ENCODE data around the gene CLIC4. TPM values are rescaled to one million over a fixed set of nuclear protein-coding genes. Genes with fewer than 3 reads are reported as not detected.

The CLIC4 gene
- total and polyA plus RNA-seq, 2 donors (not counting 1 experiment from before 2014, with no cell fraction given) = 28.5 to 123 TPM

DNA sequence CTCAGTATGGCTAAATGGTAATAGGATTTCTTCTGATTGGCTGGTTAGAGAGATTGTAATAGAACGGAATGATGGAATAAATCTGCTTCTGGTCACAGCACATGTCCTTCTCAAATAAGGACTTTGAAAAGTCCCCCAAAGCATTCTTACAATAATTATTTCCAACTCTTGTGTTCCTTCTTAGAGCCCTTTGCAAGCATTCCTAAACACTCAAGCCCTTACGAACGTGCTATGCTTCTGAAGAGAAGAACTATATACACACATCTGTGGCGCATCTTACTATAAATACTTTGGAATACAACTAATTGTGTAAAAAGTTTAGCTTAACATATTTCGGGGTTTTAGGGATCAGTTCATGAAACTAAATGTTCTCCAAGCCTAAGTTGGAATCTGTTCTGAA lies 25.6 kb downstream of the CLIC4 start:
- peaks cover 95% of the 10 kb centered on the region for H3K79me2 ChIP-seq (ENCODE audit: control insufficient read depth, insufficient read depth, low read length)
- no peak overlapping the region for H3K4me2 ChIP-seq (replicated peaks; ENCODE audit: low read depth, low read length, poor library complexity, severe bottlenecking)
- peaks cover 77% of the 10 kb centered on the region for H4K20me1 ChIP-seq (ENCODE audit: control insufficient read depth, insufficient read depth, low read length, poor library complexity, severe bottlenecking)
- H3K4me1 ChIP-seq (ENCODE audit: control insufficient read depth in 2 of 2, insufficient read depth in 2 of 2, low read length in 2 of 2) = peaks cover 18 to 22% of the 10 kb centered on the region in 2 donors
- Mint-ChIP-seq H3K27ac (no peak overlapping the region), H3K9me3 (ENCODE audit: insufficient read depth) (no peaks in the 10 kb centered on the region), H3K4me3 (no peak overlapping the region), H3K27me3 (no peaks in the 10 kb centered on the region), H3K4me1 (peaks cover 55% of the 10 kb centered on the region)
- H3K4me3 ChIP-seq (ENCODE audit: control extremely low read depth in 1 of 5, extremely low read depth in 1 of 5, insufficient read depth in 1 of 5, low read depth in 2 of 5, low read length in 4 of 5) = no peak overlapping the region
- peaks cover 0 to 4% of the 10 kb centered on the region in 2 experiments for H3K36me3 ChIP-seq (replicated peaks in 1 of 2; ENCODE audit: control extremely low read depth in 1 of 2, control insufficient read depth in 1 of 2, extremely low read depth in 1 of 2, insufficient read depth in 2 of 2, low read length in 1 of 2)
- no peak for DNase-seq
- peak overlapping the region in 1 of 2 donors; percentile 61 for H3K27ac ChIP-seq (ENCODE audit: low read length in 2 of 2)
- 100% methylated on average over 1 of the region's 5 CpGs for WGBS (ENCODE audit: insufficient coverage)
- no peak overlapping the region for H2AFZ ChIP-seq (ENCODE audit: insufficient read depth, low read depth, low read length, poor library complexity, severe bottlenecking)
- no peak overlapping the region for H3K9ac ChIP-seq (ENCODE audit: low read length)
- TF ChIP-seq CTCF (IDR thresholded peaks at IDR 0.05) (no peak), EZH2 (IDR thresholded peaks at IDR 0.05; ENCODE audit: borderline replicate concordance, insufficient read depth, low read depth, low read length, poor library complexity, severe bottlenecking) (no peak)
- H3K27me3 ChIP-seq (replicated peaks in 1 of 4; ENCODE audit: control extremely low read depth in 1 of 4, control insufficient read depth in 3 of 4, insufficient read depth in 4 of 4, low read length in 3 of 4) = no peaks in the 10 kb centered on the region
- intact Hi-C loops (cut with micrococcal nuclease) = no loop called here
- ChIA-PET POLR2A (interaction anchor here (0.6 to 1.1 kb wide), 2 partner anchors 14 to 26 kb away, joined by 3 read pairs; partner anchors contain the start of gene CLIC4), CTCF (interaction anchor here (0.7 to 3.9 kb wide), 3 partner anchors 8 to 82 kb away, joined by 3 to 16 read pairs (median 10); no protein-coding TSS in a partner anchor)
- H3K9me3 ChIP-seq (ENCODE audit: control extremely low read depth in 1 of 3, control insufficient read depth in 2 of 3, insufficient read depth in 1 of 3, low read length in 2 of 3) = no peaks in the 10 kb centered on the region
- no peak for ATAC-seq (ENCODE audit: low read depth)

GRCh38 chr1:24771574-24771973 lies 26.3 kb downstream of the CLIC4 start:
- DNase-seq (no peak), ATAC-seq (ENCODE audit: low read depth) (no peak)
- Histone ChIP-seq H3K79me2 (ENCODE audit: control insufficient read depth, insufficient read depth, low read length) (peaks cover 95% of the 10 kb centered on the region), H4K20me1 (ENCODE audit: control insufficient read depth, insufficient read depth, low read length, poor library complexity, severe bottlenecking) (peaks cover 79% of the 10 kb centered on the region), H3K27ac (ENCODE audit: low read length in 2 of 2) (no peak overlapping the region), H3K36me3 (replicated peaks in 1 of 2; ENCODE audit: control extremely low read depth in 1 of 2, control insufficient read depth in 1 of 2, extremely low read depth in 1 of 2, insufficient read depth in 2 of 2, low read length in 1 of 2) (peaks cover 0 to 4% of the 10 kb centered on the region in 2 experiments), H2AFZ (ENCODE audit: insufficient read depth, low read depth, low read length, poor library complexity, severe bottlenecking) (no peak overlapping the region), H3K9me3 (ENCODE audit: control extremely low read depth in 1 of 3, control insufficient read depth in 2 of 3, insufficient read depth in 1 of 3, low read length in 2 of 3) (no peaks in the 10 kb centered on the region), H3K4me3 (ENCODE audit: control extremely low read depth in 1 of 5, extremely low read depth in 1 of 5, insufficient read depth in 1 of 5, low read depth in 2 of 5, low read length in 4 of 5) (no peak overlapping the region), H3K4me1 (ENCODE audit: control insufficient read depth in 2 of 2, insufficient read depth in 2 of 2, low read length in 2 of 2) (peaks cover 24 to 27% of the 10 kb centered on the region in 2 donors), H3K9ac (ENCODE audit: low read length) (no peak overlapping the region), H3K4me2 (replicated peaks; ENCODE audit: low read depth, low read length, poor library complexity, severe bottlenecking) (no peak overlapping the region), H3K27me3 (replicated peaks in 1 of 4; ENCODE audit: control extremely low read depth in 1 of 4, control insufficient read depth in 3 of 4, insufficient read depth in 4 of 4, low read length in 3 of 4) (no peaks in the 10 kb centered on the region)
- intact Hi-C loops (cut with micrococcal nuclease) = no loop called here
- Mint-ChIP-seq H3K27ac (no peak overlapping the region), H3K27me3 (no peaks in the 10 kb centered on the region), H3K4me3 (no peak overlapping the region), H3K4me1 (peaks cover 58% of the 10 kb centered on the region), H3K9me3 (ENCODE audit: insufficient read depth) (no peaks in the 10 kb centered on the region)
- ChIA-PET CTCF (interaction anchor here (0.6 to 3.9 kb wide), 6 partner anchors 8 to 83 kb away, joined by 3 to 16 read pairs (median 5); no protein-coding TSS in a partner anchor), POLR2A (interaction anchor here (0.7 kb wide), 1 partner anchor 54 kb away, joined by 3 read pairs; no protein-coding TSS in a partner anchor)
- TF ChIP-seq EZH2 (IDR thresholded peaks at IDR 0.05; ENCODE audit: borderline replicate concordance, insufficient read depth, low read depth, low read length, poor library complexity, severe bottlenecking) (no peak), CTCF (IDR thresholded peaks at IDR 0.05) (no peak)

Measured in B cell (primary cell).